NCI-H1417 treated with DMSO at 0.1 percent for 48 hours (cell line): Measurements from ENCODE around the gene TRIM41.
"Not testable (repeated sequence)": the region's sequence is repeated elsewhere in the genome, so short reads cannot be mapped to it uniquely, and the experiment has no call there.

Source experiments
- DNase-seq: peaks from one replicate; lab custom pipeline; 2025; lab: John Stamatoyannopoulos, UW

TRIM41 gene

GRCh38 chr5:181255836-181256578 is 32.9 kb downstream of the TRIM41 start:
- no peak for DNase-seq

DNA sequence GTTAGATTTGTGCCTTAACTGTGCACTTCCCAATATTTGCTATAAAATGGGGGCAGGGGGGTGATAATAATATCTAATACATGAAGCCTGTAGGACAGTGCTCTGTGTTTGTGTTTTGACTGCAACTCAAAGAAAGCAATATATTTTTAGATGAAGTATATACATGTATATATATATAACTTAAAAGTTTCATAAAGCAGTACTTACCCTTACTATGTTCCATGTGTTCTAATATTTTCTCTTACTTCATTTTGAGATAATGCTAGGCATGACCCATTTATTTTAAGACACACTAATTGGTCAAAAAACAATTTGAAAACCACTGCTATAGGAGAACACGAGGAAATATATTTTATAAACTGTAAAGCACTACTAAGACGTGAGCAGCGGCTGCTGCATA is 35.5 kb downstream of the TRIM41 start:
- DNase-seq, result no peak

DNA sequence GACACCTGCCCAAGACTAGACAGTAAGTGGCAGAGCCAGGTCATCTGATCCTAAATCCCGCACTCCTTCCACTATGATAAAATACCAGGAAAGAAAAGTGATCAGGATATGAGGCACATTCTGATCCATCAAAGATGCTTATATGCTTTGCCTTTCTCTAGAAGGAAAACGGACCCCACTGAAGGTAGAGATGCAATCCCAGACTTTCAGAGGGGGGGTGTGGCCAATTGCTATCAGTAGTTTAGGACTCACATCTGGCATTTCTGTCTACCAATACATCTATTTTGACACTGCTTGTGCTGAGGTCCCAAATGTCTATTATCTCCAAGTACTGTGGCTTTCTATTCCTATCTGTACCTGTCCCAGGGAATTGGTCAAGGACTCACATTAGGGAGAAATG is 36.2 kb downstream of the TRIM41 start:
- DNase-seq, result no peak

DNA sequence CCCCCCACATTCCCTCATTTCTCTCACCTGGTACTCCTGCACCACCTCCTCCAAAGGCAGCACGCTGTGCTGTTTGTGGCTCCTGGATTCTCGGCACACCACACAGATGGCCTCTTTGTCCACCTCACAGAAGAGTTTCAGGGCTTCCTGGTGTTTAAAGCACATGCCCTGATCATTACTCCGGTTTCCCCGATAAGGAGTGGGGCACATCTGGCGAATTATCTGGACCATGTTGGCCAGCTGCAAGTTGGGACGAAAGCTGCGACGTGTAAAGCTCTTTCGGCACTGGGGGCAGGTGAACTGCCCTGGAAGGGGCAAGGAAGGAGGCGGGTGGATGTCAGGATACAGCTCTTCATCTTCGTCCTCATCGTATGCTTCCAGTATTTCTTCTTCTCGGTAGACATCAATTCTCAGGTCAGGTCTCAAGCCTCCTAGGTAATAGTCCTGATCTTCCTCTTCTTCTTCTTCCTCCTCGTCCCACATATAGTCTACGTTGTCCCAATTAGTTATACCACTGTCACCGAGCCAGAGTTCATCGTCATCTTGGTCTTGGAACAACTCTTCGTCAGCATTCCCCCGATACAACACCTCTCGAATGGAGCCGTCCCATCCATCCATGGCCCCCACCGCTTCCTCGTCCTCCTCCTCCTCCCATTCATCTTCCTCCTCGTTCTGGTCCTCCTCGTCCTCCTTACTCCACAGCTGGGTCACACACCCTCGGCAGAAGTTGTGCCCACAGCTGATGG is 37.1 kb downstream of the TRIM41 start:
- no peak for DNase-seq

GRCh38 chr5:181260720-181261319 is 37.7 kb downstream of the TRIM41 start, which contains the start of gene TRIM52:
Gene TRIM52 (minus strand): TSS chr5:181261143. CDS start chr5:181260813, 330 bp downstream.
- DNase-seq, result no peak

GRCh38 chr5:181261320-181262049 is 38.4 kb downstream of the TRIM41 start:
- DNase-seq, result no peak

- DNase-seq, result no peak
These were observed 40.6 kb downstream of the TRIM41 start for GRCh38 chr5:181263633-181264032.

DNA sequence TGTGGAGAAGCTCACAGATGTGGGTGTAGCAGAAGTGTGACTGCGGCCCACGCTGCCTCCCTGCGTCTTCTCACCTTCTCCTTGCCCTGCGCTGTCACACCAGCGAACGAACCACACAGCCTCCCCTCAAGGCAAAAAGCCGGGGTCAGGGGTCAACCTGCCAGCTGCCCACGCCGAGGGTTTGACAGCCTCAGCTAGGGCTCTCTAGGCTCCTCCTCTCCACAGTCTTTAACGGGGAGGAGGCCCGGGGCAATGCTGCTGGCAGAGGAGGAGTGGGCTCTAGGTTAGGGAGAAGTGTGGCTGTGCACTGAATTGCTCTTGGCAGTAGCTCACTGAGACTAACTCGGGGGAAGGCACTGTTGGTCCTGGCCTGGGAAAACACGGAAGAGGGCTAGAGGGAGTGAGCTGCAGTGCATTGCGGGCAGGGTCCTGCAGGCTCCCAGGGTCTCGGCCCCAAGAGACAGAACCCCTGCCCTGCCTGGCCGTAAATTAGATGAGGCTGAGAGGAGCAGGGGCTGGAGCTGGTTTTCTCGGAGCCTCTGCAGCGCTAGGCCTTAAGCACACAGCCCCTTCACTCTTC is 42.1 kb downstream of the TRIM41 start:
- DNase-seq, result no peak

DNA sequence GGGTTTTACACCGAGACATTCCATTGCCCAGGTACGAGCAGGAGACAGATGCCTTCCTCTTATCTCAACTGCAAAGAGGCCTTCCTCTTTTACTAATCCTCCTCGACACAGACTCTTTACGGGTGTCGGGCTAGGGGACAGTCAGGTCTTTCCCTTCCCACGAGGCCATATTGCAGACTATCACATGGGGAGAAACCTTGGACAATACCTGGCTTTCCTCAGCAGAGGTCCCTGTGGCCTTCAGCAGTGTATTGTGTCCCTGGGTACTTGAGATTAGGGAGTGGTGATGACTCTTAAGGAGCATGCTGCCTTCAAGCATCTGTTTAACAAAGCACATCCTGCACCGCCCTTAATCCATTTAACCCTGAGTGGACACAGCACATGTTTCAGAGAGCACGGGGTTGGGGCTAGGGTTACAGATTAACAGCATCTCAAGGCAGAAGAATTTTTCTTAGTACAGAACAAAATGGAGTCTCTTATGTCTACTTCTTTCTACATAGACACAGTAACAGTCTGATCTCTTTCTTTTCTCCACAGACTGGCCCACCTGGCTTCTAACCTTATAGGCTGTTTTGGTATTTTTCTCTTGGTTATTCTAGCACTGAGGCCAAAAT is 44.3 kb downstream of the TRIM41 start:
- DNase-seq, result not testable (repeated sequence)

- not testable (repeated sequence) for DNase-seq
These were observed 44.8 kb downstream of the TRIM41 start for GRCh38 chr5:181267907-181268306.

DNA sequence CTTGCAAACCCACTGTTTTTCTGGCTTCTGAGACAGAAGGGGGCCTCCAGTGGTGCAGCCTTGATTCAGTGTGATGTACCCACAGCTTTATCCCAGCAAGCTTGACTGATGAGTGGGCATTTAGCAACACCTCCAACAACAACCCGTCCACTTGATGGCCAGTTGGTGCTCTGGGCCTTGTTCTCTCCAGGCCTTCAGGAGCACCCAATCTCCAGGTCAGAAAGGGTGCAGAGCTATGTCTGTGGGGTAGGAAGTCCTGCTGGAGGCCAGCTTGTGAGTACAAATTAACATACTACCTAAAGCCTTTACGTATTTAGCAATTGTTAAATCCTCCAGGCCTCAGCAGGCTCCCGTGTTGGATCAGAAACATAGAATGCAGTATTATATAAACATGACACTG is 48.0 kb downstream of the TRIM41 start:
- DNase-seq, result no peak

- DNase-seq, result not testable (repeated sequence)
These were observed 50.3 kb downstream of the TRIM41 start for GRCh38 chr5:181273433-181273744.

- no peak for DNase-seq
These were observed 57.2 kb downstream of the TRIM41 start for GRCh38 chr5:181280251-181280762.

DNA sequence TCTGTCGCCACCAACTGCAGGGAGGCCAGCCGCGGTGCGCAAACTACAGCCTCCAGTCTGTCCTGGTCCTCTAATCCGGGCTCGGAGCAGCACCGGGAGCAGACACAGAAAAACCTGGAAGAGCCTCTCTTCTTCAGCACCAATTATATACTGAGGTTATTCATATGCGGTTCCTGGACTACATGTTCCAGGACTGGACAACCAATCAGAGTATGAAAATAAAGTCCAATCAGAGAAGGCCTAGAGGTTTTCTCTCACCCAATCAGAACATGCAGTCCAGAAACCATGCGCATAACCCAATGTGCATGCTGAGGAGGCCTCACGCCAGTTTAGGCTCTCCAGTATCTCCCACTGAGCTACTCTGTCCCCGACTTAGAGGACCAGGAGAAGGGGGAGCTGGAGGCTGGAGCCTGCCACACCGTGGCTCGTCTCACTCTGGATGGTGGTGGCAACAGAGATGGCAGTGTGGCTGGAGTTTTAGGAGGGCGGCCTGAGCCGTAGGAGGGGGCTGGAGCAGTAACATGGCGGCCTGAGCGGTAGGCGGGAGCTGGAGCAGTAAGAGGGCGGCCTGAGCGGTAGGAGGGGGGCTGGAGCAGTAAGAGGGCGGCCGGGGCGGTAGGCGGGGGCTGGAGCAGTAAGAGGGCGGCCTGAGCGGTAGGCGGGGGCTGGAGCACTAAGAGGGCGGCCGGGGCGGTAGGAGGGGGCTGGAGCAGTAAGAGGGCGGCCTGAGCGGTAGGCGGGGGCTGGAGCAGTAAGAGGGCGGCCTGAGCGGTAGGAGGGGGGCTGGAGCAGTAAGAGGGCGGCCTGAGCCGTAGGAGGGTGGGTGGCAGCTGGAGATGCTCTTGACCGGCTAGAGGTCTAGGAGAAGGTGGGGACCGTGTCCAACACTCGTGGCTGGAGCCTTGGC is 58.2 kb downstream of the TRIM41 start:
- no peak for DNase-seq

- DNase-seq, result no peak
These were observed 58.9 kb downstream of the TRIM41 start for GRCh38 chr5:181281984-181282316.

GRCh38 chr5:181282415-181282814 is 59.3 kb downstream of the TRIM41 start:
- DNase-seq, result not testable (repeated sequence)

- DNase-seq, result no peak
These were observed 59.8 kb downstream of the TRIM41 start for GRCh38 chr5:181282874-181283273.

DNA sequence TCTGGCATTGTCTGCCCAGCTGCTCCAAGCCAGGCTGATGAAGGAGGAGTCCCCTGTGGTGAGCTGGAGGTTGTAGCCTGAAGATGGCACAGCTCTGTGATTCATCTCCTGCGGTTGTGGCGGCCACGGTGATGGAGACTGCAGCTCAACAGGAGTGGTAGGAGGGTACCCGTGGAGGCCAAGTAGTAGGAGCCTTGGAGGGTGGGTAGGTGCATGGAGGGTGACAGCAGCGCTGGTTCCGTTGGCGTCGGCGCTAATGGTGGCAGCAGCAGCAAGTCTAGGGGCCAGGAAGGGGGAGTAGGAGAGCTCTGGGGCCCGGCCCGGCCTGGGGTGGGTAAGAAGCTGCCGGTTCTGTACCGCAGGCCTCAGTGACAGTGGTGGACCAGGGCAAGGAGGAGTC is 60.3 kb downstream of the TRIM41 start:
- no peak for DNase-seq

- not testable (repeated sequence) for DNase-seq
These were observed 61.0 kb downstream of the TRIM41 start for GRCh38 chr5:181283841-181284755.
